OCI-LY7 (cell line): Measurements from ENCODE around the gene MRC2.

Source experiments
- EZH2phosphoT487 ChIP-seq: fragments of 200-600 bp; sonication (generic); IDR thresholded peaks from 2 replicates; pipeline ENCODE4 v1.6.1; 2018; ENCODE audit warnings: low read depth, borderline replicate concordance, mild to moderate bottlenecking, mixed run types, antibody characterized with exemption, low read length, moderate library complexity, mixed read lengths
- TF ChIP-seq, protein P1 (sequence below): fragments of 200-600 bp; sonication (generic); conservative IDR thresholded peaks from 2 replicates; pipeline ENCODE4 v1.5.1; 2014; ENCODE audit warnings: mild to moderate bottlenecking, antibody characterized with exemption, low read length, moderate library complexity, mixed read lengths

GRCh38 chr17:62680541-62681052 lies 53.1 kb downstream of the MRC2 start:
- no peak for TF ChIP-seq EZH2phosphoT487
- TF ChIP-seq, protein P1, sequence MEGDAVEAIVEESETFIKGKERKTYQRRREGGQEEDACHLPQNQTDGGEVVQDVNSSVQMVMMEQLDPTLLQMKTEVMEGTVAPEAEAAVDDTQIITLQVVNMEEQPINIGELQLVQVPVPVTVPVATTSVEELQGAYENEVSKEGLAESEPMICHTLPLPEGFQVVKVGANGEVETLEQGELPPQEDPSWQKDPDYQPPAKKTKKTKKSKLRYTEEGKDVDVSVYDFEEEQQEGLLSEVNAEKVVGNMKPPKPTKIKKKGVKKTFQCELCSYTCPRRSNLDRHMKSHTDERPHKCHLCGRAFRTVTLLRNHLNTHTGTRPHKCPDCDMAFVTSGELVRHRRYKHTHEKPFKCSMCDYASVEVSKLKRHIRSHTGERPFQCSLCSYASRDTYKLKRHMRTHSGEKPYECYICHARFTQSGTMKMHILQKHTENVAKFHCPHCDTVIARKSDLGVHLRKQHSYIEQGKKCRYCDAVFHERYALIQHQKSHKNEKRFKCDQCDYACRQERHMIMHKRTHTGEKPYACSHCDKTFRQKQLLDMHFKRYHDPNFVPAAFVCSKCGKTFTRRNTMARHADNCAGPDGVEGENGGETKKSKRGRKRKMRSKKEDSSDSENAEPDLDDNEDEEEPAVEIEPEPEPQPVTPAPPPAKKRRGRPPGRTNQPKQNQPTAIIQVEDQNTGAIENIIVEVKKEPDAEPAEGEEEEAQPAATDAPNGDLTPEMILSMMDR = no peak
